Motor neuron (in vitro differentiated cells): ENCODE results near the gene ADH4. TPM values are rescaled to one million over a fixed set of nuclear protein-coding genes. Genes with fewer than 3 reads are reported as not detected.
A peak's percentile ranks its signal among the peaks of the same experiment; 100 is the strongest.
"Not testable (repeated sequence)": the region's sequence is repeated elsewhere in the genome, so short reads cannot be mapped to it uniquely, and the experiment has no call there.

Experiments used
- ATAC-seq, 8 experiments: fragments of 200-7000 bp; cut with Tn5 transposase; replicated peaks in 6 of 8; 2 replicates each; pipeline ENCODE4 v1.8.0; 2021; ENCODE audit warnings: mild to moderate bottlenecking in 8 of 8, moderate library complexity in 8 of 8
- H3K27ac ChIP-seq, 2 donors: fragments of 250-450 bp; sonication (Bioruptor Pico); 2 replicates each; pipeline ENCODE4 v1.9.0; 2021; ENCODE audit warnings: antibody characterized with exemption in 2 of 2, mild to moderate bottlenecking in 2 of 2, moderate library complexity in 1 of 2
- H3K4me1 ChIP-seq, 2 donors: fragments of 250-450 bp; sonication (Bioruptor Pico); replicated peaks in 1 of 2; 2 replicates each; pipeline ENCODE4 v1.6.1; 2021; ENCODE audit warnings: antibody characterized with exemption in 2 of 2, mild to moderate bottlenecking in 2 of 2, moderate library complexity in 1 of 2
- H3K4me3 ChIP-seq, 5 donors: fragments of 250-450 bp; sonication (Bioruptor Pico); 2 replicates each; pipeline ENCODE4 v1.9.0; 2021; ENCODE audit warnings: antibody characterized with exemption in 5 of 5, mild to moderate bottlenecking in 5 of 5, moderate library complexity in 4 of 5
- WGBS, 10 experiments: fragments of 450-650 bp; shearing (Covaris generic); methylation state at CpG; one replicate each; pipeline ENCODE4 v1.0.0; 2022; 5-methylcytosine and 5-hydroxymethylcytosine counted together
- in situ Hi-C, 9 experiments: fragments of 400-800 bp; cut with MboI; loops; one replicate each; pipeline ENCODE4 v1.15.0; 2021; ENCODE audit warnings: low sequenced_read_pairs in 9 of 9, low pct_unique_long_range_greater_than_20kb in 2 of 9; ENCODE audit not compliant: unreplicated experiment in 9 of 9
- total RNA-seq, 8 experiments: library from RNA; unstranded; fragments of 300-600 nt; gene quantifications; 2 replicates each; pipeline versions ENCODE4 v1.2.3 to v1.2.4, GENCODE V29; 2022

The ADH4 gene
- total RNA-seq, 8 experiments from 2014 or later, result 0.13 to 0.27 (median 0.17) TPM; not detected in 4

- WGBS, 10 experiments, result 0 to 100% (median 71%) methylated on average over 1 to 2 of the region's 2 CpGs
These were observed 53.4 kb downstream of the ADH4 start for GRCh38 chr4:99090481-99091215.

DNA sequence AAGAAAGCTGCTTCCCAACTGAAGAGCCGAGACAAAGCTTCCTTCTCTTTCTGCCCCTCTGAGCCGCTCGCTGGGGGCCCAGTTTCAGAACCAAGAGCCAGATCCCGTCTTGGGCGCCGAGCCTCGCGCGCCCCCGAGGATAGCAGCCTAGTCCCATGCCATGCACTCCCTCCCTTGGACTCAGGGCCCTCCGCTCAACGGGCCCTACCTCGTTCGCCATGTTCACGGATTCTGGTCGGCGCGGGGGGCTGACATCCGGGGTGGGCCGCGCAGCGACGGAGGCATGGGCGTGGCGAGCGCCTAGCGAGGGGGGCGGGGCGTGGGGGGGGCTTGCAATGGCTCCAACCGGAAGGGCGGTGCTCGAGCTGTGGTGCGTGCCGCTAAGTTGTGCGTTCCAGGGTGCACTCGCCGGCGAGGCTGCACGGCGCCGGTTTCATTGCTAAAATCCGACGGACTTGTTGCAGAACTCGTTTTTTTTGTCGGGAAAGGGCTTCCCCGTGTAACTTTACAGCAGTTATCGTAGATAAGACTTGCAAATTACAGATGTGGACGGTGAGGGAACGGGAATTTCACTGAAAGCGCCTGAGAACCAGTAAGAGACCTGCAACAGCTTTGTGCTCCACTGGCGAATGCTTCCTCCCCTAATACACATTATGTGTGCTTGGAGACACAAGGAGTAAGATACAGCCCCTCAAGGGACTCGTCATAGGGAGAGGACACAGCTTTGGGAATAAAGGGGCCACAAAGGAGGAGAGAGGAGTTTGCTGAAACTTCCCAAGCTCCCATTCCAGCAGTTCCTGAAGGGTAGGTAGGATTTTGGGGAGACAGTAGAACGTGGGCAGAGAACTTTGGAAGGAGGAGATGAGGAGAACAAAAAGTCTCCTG, 55.4 kb downstream of the ADH4 start, which contains the start of gene ADH5:
Gene ADH5, minus strand, starts transcription at position 308 of the 885 bp plus-strand sequence. Its CDS starts 88 bp downstream, at position 220.
- H3K27ac ChIP-seq, result peak within 1 kb of the TSS; percentile 73 to 89
- peak within 1 kb of the TSS; percentile 61 to 99 (median 77) for H3K4me3 ChIP-seq
- WGBS, 10 experiments, result 0 to 2% (median 0%) methylated on average over 1 to 18 of the region's 53 CpGs; no CpG with 5 or more reads in 2 of the 10 experiments
- ATAC-seq, result peak; percentile 79 to 95 (median 90)
- in situ Hi-C loops, result no loop called here
- H3K4me1 ChIP-seq, result peaks cover 17 to 20% of the 10 kb centered on the region in 2 donors

More at GRCh38 chr4:99090481-99091215, 53.4 kb downstream of the ADH4 start:
- peaks cover 17 to 20% of the 10 kb centered on the region in 2 donors for H3K4me1 ChIP-seq
- H3K27ac ChIP-seq, result peak overlapping the region in 1 of 2 donors; percentile 40
- peak overlapping the region; percentile 7 to 84 (median 74) for H3K4me3 ChIP-seq
- ATAC-seq, result no peak
- in situ Hi-C loops, result no loop called here

- in situ Hi-C loops, result no loop called here
- ATAC-seq, result peak; percentile 59 to 69 (median 62)
- Histone ChIP-seq H3K4me1 (peaks cover 17 to 20% of the 10 kb centered on the region in 2 donors), H3K4me3 (peak overlapping the region; percentile 61 to 99 (median 77)), H3K27ac (peak overlapping the region; percentile 73 to 89)
- WGBS, 10 experiments, result 0% methylated on average over 1 to 13 of the region's 15 CpGs; no CpG with 5 or more reads in 1 of the 10 experiments
These were observed 56.1 kb downstream of the ADH4 start for GRCh38 chr4:99088023-99088449.

GRCh38 chr4:99084595-99084994, 59.5 kb downstream of the ADH4 start:
- 42 to 100% (median 95%) methylated on average over 1 to 2 of the region's 2 CpGs for WGBS, 10 experiments
- Histone ChIP-seq H3K27ac (no peak overlapping the region), H3K4me3 (no peak overlapping the region), H3K4me1 (peaks cover 0 to 7% of the 10 kb centered on the region in 2 donors)
- ATAC-seq, result no peak
- in situ Hi-C loops, result no loop called here

- Histone ChIP-seq H3K27ac (no peak overlapping the region), H3K4me3 (no peak overlapping the region), H3K4me1 (peaks cover 0 to 7% of the 10 kb centered on the region in 2 donors)
- in situ Hi-C loops, result no loop called here
- no peak for ATAC-seq
- WGBS, 10 experiments, result 60 to 100% (median 96%) methylated on average over 1 to 5 of the region's 5 CpGs; no CpG with 5 or more reads in 1 of the 10 experiments
These were observed 61.9 kb downstream of the ADH4 start for GRCh38 chr4:99082192-99082591.

- H3K4me3 ChIP-seq, H3K27ac ChIP-seq, ATAC-seq, H3K4me1 ChIP-seq, in situ Hi-C loops: not testable (repeated sequence)
- 42 to 92% (median 70%) methylated on average over 2 to 6 of the region's 6 CpGs for WGBS, 10 experiments
These were observed 63.2 kb downstream of the ADH4 start for GRCh38 chr4:99080869-99081268.

GRCh38 chr4:99079625-99080295, 64.3 kb downstream of the ADH4 start:
- in situ Hi-C loops, result no loop called here
- Histone ChIP-seq H3K4me3 (no peak overlapping the region), H3K27ac (no peak overlapping the region), H3K4me1 (no peaks in the 10 kb centered on the region)
- ATAC-seq, result no peak
- 65 to 100% (median 96%) methylated on average over 1 to 5 of the region's 5 CpGs for WGBS, 10 experiments

DNA sequence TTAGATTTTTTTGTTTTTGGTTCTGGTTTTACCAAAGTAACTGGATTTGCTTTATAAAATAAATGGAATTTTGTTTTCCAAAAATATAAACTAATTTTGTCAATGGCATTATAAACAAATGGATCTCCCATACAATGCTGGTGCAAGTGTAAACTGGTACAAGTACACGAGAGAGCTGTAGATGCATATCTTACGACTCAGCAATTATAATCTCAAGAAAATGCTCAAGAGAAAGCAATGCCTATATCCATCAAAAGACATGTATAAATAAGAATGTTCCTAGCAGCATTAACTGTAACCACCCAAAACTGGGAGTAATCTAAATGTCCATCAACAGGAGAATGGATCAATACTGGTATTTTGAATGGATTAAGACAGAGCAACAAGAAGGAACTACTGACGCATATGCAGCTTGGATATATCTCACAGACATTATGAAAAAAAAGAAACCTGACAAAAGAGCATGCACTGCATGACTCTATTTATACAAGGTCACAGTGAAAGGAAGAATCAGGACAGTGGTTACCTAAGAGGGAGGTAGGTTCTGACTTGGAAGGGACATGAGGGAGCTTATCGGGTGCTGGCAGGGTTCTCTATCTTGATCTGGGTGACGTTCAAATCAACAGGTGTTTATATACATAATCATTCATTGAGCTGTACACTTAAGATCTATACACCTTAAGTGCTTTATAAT, 65.0 kb downstream of the ADH4 start:
- H3K4me3 ChIP-seq, result no peak overlapping the region
- no peaks in the 10 kb centered on the region for H3K4me1 ChIP-seq
- WGBS, 10 experiments, result 69 to 100% (median 94%) methylated on average over 1 to 5 of the region's 5 CpGs
- ATAC-seq, result no peak
- no peak overlapping the region for H3K27ac ChIP-seq
- in situ Hi-C loops, result no loop called here

DNA sequence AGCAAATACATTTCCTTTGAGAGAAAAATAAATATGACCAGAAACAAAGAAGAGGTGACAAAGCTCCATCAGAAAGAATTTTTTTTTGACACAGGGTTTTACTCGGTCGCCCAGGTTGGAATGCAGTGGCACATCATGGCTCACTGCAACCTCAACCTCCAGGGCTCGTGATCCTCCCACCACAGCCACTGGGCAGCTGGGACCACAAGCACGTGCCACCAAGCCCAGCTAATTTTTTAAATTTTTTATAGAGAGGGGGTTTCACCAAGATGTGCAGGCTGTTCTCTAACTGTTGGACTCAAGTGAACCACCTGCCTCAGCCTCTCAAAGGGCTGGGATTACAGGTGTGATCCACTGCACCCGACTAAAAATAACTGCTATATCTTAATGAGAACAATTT, 65.8 kb downstream of the ADH4 start:
- Histone ChIP-seq H3K4me1 (no peaks in the 10 kb centered on the region), H3K4me3 (no peak overlapping the region), H3K27ac (no peak overlapping the region)
- WGBS, 10 experiments, result 88 to 100% (median 100%) methylated on average over 1 to 5 of the region's 5 CpGs; no CpG with 5 or more reads in 3 of the 10 experiments
- no peak for ATAC-seq
- in situ Hi-C loops, result no loop called here

DNA sequence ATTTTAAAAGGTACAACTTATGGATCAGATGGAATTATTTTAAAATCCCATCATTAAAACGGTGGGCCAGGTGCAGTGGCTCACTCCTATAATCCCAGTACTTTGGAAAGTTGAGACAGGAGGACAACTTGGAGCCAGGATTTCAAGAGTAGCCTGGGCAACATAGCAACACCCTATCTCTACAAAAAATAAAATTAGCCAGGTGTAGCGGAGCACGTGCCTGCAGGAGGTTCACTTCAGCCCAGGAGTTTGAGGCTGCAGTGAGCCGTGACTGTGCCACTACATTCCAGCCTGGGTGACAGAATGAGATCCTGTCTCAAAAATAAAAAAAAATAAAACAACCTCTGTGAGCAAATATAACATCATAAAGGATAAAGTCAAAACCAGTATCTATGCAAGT, 66.9 kb downstream of the ADH4 start:
- WGBS, 10 experiments, result 75 to 100% (median 91%) methylated on average over 1 to 4 of the region's 4 CpGs; no CpG with 5 or more reads in 1 of the 10 experiments
- ATAC-seq, result no peak
- H3K27ac ChIP-seq, result no peak overlapping the region
- no peak overlapping the region for H3K4me3 ChIP-seq
- in situ Hi-C loops, result no loop called here
- no peaks in the 10 kb centered on the region for H3K4me1 ChIP-seq

DNA sequence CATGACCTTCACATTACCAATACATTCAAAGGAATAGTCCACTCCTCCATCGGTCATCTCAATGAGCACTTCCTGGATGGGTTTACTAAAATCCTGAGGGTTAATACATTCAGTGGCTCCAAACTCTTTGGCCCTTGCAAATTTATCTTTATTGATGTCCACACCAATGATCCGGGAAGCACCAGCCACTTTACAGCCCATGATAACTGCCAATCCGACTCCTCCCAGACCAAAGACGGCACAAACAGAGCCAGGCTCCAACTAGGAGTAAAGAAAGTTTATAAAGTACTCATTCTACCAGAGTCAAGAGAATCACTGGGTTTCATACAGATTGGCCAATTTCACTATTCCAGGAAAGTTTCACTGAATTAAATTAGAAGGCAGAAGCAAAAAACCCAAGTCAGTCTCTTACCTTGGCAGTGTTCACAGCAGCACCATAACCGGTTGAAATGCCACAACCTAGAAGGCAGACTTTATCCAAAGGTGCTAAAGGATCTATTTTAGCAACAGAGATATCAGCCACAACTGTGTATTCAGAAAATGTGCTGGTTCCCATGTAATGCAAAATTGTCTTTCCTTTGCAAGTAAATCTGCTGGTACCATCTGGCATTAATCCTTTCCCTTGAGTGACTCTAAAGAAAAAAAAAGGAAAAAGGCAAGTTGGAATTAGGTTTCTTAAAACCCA, 67.7 kb downstream of the ADH4 start:
- Histone ChIP-seq H3K4me3 (no peak overlapping the region), H3K27ac (no peak overlapping the region), H3K4me1 (no peaks in the 10 kb centered on the region)
- WGBS, 10 experiments, result 75 to 100% (median 94%) methylated on average over 1 to 5 of the region's 5 CpGs; no CpG with 5 or more reads in 1 of the 10 experiments
- in situ Hi-C loops, result no loop called here
- ATAC-seq, result no peak

DNA sequence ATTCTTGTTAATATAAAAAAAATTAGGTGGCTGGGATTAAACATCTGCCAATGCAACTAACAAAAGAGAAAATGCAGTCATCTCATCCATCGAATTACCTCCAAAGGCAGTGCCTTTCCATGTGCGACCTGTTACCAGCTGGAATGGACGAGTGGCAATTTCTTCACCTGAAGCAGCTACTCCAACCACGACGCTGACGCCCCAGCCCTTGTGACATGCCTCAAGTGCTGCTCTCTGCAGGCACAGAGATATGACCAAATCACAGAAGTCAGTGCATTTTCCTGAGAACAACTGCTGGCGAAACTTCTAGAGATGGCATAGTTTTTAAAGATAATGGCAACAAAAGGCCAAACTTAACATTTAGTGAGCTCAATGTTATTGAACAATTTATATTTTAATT, 69.3 kb downstream of the ADH4 start:
- in situ Hi-C loops, result loop anchor here in 3 of 9 experiments (25.0 kb wide), 3 partner anchors 138 to 613 kb away; partner anchors contain the start of gene EIF4E (in 1 of the 3)
- H3K27ac ChIP-seq, result no peak overlapping the region
- no peak overlapping the region for H3K4me3 ChIP-seq
- 83 to 100% (median 96%) methylated on average over 1 to 7 of the region's 7 CpGs for WGBS, 10 experiments
- no peaks in the 10 kb centered on the region for H3K4me1 ChIP-seq
- no peak for ATAC-seq
